NCI-H1092 (cell line): ENCODE data around the gene PECR.
A peak's percentile ranks its signal among the peaks of the same experiment; 100 is the strongest.
"Not testable (repeated sequence)": the region's sequence is repeated elsewhere in the genome, so short reads cannot be mapped to it uniquely, and the experiment has no call there.

Experiments
- DNase-seq: peaks from one replicate; lab custom pipeline; 2025; lab: John Stamatoyannopoulos, UW

The PECR gene

GRCh38 chr2:216029416-216030129, 52.0 kb downstream of the PECR start:
- no peak for DNase-seq

- DNase-seq: no peak
Observed at GRCh38 chr2:216024779-216025336, 56.8 kb downstream of the PECR start.

- DNase-seq: no peak
Observed at GRCh38 chr2:216023055-216023648, 58.5 kb downstream of the PECR start.

- DNase-seq: no peak
Observed at GRCh38 chr2:216021768-216022565, 59.6 kb downstream of the PECR start.

- DNase-seq: no peak
Observed at GRCh38 chr2:216018709-216019108, 62.9 kb downstream of the PECR start.

GRCh38 chr2:216017365-216017764, 64.2 kb downstream of the PECR start:
- no peak for DNase-seq

- no peak for DNase-seq
Observed at GRCh38 chr2:216016581-216016980, 65.0 kb downstream of the PECR start.

GRCh38 chr2:216015722-216016464, 65.7 kb downstream of the PECR start:
- DNase-seq: no peak

GRCh38 chr2:216014986-216015385, 66.6 kb downstream of the PECR start:
- no peak for DNase-seq

GRCh38 chr2:216014006-216014405, 67.6 kb downstream of the PECR start:
- DNase-seq: no peak

- DNase-seq: peak; percentile 71
Observed at GRCh38 chr2:216013080-216013909, 68.3 kb downstream of the PECR start, which contains the start of gene MREG. MREG (minus strand) TSS chr2:216013551; CDS start chr2:216013327, 224 bp downstream.

GRCh38 chr2:216012830-216013079, 68.9 kb downstream of the PECR start:
- DNase-seq: no peak

- no peak for DNase-seq
Observed at GRCh38 chr2:216012133-216012829, 69.3 kb downstream of the PECR start.

GRCh38 chr2:216009215-216009614, 72.4 kb downstream of the PECR start:
- not testable (repeated sequence) for DNase-seq

GRCh38 chr2:216008387-216008786, 73.2 kb downstream of the PECR start:
- DNase-seq: no peak

GRCh38 chr2:216006164-216006663, 75.4 kb downstream of the PECR start:
- no peak for DNase-seq

- DNase-seq: no peak
Observed at GRCh38 chr2:216004697-216005283, 76.8 kb downstream of the PECR start.

GRCh38 chr2:216003876-216004696, 77.5 kb downstream of the PECR start:
- no peak for DNase-seq

GRCh38 chr2:216002693-216003092, 78.9 kb downstream of the PECR start:
- DNase-seq: no peak
